Pons (tissue), 1 donor: ENCODE measurements around the gene SF3B2.
"Not testable (repeated sequence)": the region's sequence is repeated elsewhere in the genome, so short reads cannot be mapped to it uniquely, and the experiment has no call there.

ENCODE experiments used
- DNase-seq: peaks from one replicate; pipeline ENCODE4 v3.0.0-alpha.2; 2016; ENCODE audit warnings: low spot score

The SF3B2 gene

GRCh38 chr11:66017321-66017720 lies 34.8 kb upstream of the SF3B2 start:
- DNase-seq: no peak

GRCh38 chr11:66020212-66020611 lies 32.0 kb upstream of the SF3B2 start:
- DNase-seq: no peak

- no peak for DNase-seq
These were observed 31.4 kb upstream of the SF3B2 start for GRCh38 chr11:66020618-66021357.

- DNase-seq: peak; percentile 12
These were observed 29.6 kb upstream of the SF3B2 start for GRCh38 chr11:66022401-66023185.

- DNase-seq: not testable (repeated sequence)
These were observed 29.1 kb upstream of the SF3B2 start for GRCh38 chr11:66023186-66023440.

GRCh38 chr11:66026017-66026529 lies 26.1 kb upstream of the SF3B2 start, which contains the start of gene CATSPER1:
Gene CATSPER1 (minus strand): TSS chr11:66026479. CDS start chr11:66026379, 100 bp downstream.
- no peak for DNase-seq

GRCh38 chr11:66032957-66033735 lies 19.0 kb upstream of the SF3B2 start:
- DNase-seq: no peak

GRCh38 chr11:66035653-66036333 lies 16.4 kb upstream of the SF3B2 start:
- no peak for DNase-seq

GRCh38 chr11:66036334-66036710 lies 15.8 kb upstream of the SF3B2 start:
- no peak for DNase-seq

- DNase-seq: no peak
These were observed 14.8 kb upstream of the SF3B2 start for GRCh38 chr11:66037327-66037726.

- no peak for DNase-seq
These were observed 12.4 kb upstream of the SF3B2 start for GRCh38 chr11:66039765-66040164.

GRCh38 chr11:66042227-66042995 lies 9.8 kb upstream of the SF3B2 start:
- no peak for DNase-seq

GRCh38 chr11:66042996-66043906 lies 8.9 kb upstream of the SF3B2 start:
- DNase-seq: no peak

GRCh38 chr11:66044757-66045156 lies 7.4 kb upstream of the SF3B2 start:
- DNase-seq: no peak

GRCh38 chr11:66045177-66045639 lies 7.0 kb upstream of the SF3B2 start:
- peak; percentile 71 for DNase-seq

GRCh38 chr11:66046901-66047300 lies 5.3 kb upstream of the SF3B2 start:
- no peak for DNase-seq

GRCh38 chr11:66047541-66048365 lies 4.4 kb upstream of the SF3B2 start:
- DNase-seq: no peak

- no peak for DNase-seq
These were observed 3.4 kb upstream of the SF3B2 start, which contains the start of gene GAL3ST3 for GRCh38 chr11:66048547-66049323. Gene GAL3ST3 (minus strand): TSS chr11:66049161. CDS start chr11:66045415, 3,746 bp downstream.
